HG03135 (cell line): ENCODE results near the gene CSNK1D.

Source experiments
- ATAC-seq: cut with Tn5 transposase; IDR thresholded peaks from one replicate; pipeline ENCODE4 v1.9.1; 2021; ENCODE audit warnings: mild to moderate bottlenecking, moderate library complexity; ENCODE audit not compliant: unreplicated experiment

The CSNK1D gene

GRCh38 chr17:82229698-82230608 is 43.5 kb downstream of the CSNK1D start:
- no peak for ATAC-seq

GRCh38 chr17:82228842-82229697 is 44.4 kb downstream of the CSNK1D start, which contains the start of gene SLC16A3:
TSS of gene SLC16A3 (plus strand) at chr17:82229042. CDS start at chr17:82236009, 6,967 bp downstream.
- peak; percentile 49 for ATAC-seq

- no peak for ATAC-seq
Measured at GRCh38 chr17:82228278-82228841, 45.1 kb downstream of the CSNK1D start.

- no peak for ATAC-seq
Measured at GRCh38 chr17:82227629-82228277, 45.7 kb downstream of the CSNK1D start.

DNA sequence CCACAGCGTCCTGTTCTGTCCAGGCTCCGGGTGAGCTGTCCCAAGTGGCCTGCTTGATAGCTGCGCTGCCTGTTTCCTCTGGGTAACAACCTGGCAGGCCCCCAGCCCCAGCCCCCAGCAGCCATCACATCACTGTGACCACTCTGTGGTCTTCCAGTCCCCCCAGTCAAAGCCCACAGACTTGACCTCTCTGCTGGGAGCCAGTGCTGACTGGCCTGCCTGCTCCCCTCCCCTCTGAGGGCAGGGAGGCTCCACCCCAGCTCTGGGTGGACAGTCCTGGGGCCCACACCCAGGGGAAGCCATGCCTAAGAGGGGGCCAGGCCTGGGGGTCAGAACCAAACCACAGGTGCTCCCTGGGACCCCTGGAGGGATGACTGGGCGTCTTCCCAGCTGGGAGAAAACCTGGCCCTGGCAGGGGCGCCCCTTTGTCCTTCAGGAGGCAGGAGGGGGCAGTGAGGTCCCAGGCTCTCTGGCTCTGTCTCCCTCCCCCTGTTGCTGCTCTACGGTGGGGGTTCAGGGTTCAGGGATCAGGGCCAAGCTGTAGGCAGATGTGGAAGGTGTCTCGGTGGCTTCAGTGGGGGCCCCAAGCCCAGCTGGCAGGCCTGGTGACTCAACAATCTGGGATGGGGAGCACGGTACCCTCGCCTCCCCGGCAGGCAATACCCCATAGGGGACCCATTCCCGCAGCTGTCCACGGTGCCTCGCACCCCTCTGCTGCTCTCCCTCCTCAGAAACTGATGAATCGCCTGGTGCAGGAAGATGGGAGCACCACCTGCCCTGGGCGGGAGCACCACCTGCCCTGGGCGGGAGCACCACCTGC is 46.5 kb downstream of the CSNK1D start:
- ATAC-seq = no peak

DNA sequence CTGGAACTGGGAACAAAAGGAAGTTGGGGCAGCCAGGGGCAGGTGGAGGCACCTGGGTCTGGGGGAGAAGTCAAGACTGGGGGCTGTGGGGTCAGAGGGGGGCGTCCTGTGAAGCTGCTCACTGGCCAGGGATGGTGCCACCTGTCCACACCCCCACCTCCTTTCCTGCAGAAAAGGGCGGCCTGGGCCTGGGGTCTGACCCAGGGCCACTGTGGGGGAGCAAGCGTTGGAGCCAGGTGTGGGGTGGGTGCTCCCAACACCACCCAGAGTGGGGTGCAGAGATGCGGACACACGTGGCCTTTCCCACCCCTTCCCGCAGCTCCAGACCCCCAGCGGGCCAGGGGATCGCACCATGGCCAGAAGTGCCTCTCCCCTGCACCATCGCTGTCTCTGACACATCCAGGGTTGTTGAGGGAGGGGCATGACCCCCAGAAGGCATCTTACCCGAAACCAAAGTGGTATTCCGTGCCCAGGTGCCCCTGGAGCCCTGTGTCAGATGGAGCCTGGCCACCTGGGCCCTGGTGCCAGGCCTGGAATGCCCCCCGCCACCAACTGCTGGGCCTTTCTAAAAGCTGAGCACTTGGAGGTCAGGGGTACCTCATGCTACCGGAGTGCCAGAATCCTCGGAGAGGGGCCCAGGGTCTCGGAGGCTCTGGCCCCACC is 47.2 kb downstream of the CSNK1D start:
- ATAC-seq = no peak

GRCh38 chr17:82225368-82226029 is 48.0 kb downstream of the CSNK1D start:
- ATAC-seq = no peak

- ATAC-seq = no peak
Measured at GRCh38 chr17:82224666-82225065, 48.8 kb downstream of the CSNK1D start.

- ATAC-seq = no peak
Measured at GRCh38 chr17:82223517-82223916, 50.0 kb downstream of the CSNK1D start.

GRCh38 chr17:82222816-82223215 is 50.7 kb downstream of the CSNK1D start:
- no peak for ATAC-seq

- no peak for ATAC-seq
Measured at GRCh38 chr17:82221341-82221902, 52.1 kb downstream of the CSNK1D start.

- no peak for ATAC-seq
Measured at GRCh38 chr17:82219753-82220709, 53.5 kb downstream of the CSNK1D start.

DNA sequence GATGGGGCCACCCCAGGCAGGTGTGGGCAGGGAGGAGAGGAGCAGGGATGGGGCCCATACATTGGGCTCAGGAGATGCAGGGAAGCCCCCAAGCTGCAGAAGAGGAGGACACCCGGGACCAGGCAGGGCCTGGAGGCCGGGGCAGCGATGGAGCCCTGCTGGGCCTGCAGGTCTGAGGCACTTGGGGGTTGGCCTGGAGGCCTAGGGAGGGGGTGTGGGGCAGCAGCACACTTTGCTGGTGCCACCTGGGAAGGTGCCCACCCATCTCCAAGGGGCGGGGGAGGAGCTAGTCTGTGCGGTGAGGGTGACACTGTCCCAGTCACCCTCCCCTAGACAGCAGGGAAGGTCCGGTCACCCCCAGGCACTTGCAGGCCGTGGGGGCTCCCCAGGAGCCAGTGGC is 54.4 kb downstream of the CSNK1D start:
- no peak for ATAC-seq

DNA sequence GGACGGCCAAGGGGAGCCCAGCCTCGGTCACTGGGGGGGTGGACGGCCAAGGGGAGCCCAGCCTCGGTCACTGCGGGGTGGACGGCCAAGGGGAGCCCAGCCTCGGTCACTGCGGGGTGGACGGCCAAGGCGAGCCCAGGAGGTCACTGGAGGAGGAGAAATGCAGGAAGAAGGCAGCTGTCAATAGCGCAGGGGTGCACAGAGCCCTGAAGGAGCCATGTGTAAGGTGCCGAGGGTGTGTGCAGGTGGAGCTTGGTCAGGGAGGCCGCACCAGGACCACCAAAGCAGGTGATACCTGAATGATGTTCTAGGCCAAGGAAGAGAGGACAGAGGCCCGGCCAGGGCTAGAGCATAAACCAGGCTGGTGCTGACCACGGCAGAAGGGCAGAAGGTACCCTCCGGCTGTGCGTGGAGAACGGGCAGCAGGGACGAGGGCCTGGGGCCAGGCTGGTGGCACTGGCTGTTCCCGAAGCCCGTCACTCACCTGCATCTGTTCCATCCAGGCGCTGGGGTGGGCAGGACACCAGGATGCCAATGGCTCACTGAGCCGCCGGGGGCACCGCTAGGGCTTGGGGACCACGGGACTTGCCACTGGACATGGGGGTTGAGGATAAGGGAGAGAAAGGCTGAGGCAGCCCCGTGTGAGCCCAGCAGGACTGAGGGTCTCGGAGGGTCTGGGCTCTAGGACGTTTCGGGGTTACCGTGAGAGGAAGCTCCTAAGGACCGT is 55.0 kb downstream of the CSNK1D start:
- ATAC-seq = no peak

DNA sequence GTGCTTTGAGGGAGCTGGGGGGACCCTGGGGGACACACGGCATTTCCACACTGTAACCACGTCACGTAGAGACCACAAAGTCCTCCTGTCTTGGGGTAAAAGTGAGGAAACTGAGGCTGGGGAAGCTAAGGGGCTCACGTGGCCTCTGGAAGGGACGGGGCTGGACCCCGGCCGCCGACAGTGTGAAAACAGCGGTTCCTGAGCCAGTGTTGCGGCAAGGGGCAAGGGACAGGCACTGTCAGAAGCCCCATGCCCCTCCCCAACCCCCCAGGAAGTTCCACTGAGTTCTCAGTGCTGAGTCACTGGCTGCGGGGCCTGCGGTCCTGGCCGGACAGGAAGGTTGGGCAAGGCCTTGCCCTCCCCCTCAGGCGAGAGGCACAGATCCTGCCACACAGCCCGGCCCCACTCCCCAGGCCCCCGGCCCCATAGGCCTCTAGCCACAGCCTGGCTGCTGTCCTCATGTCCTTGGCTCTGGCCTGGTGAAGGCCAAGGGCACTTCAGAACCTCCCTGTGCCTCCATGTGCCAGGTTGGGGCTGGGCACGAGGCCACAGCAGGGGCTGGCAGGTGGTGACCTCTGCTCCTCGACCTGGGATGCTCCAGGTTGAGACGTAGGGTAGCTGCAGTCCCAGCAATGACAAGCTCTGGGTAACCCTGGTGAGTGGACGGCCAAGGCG is 55.8 kb downstream of the CSNK1D start:
- no peak for ATAC-seq

GRCh38 chr17:82217120-82217529 is 56.4 kb downstream of the CSNK1D start:
- no peak for ATAC-seq
